CD4-positive, alpha-beta T cell treated with Interleukin-21 for 1 hour (primary cell): ENCODE data around the gene ZRANB1.

ENCODE experiments used
- DNase-seq: peaks from one replicate; pipeline ENCODE4 v3.0.0-alpha.2; 2020

The ZRANB1 gene

DNA sequence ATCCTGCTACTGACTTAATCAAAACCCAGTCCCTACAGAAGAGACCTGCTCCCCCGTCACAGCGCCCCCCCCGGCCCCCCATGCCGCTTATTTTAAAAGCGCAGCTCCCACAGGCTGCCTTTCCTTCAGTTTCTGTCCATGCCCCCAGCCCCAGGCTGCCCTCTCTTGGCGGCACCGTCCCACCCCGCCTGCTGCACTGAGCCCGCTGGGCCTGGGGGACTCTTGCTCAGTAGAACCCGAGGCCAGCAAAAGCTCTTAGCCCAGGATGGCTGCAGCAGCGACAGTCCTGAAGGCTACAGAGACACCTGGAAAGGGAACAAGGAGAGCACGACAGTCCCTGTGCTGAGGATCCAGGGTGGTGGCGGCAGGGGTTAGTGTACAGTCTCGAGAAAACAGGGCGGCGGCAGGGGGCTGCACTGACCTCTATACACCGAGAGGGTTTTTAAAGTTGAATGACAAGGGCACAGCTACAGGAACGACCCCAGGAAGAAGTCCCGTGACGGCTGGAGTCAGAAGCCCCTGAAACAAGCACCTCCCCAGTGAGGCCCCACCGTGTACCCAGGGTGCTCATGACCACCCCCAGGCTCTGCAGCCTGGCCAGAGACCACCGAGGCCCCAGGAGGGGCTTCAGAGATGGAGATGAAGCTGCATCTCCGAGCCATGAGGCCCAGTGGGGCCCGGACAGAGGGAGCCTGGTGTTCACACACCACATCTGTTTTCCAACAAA, 54.4 kb downstream of the ZRANB1 start:
- DNase-seq: no peak

DNA sequence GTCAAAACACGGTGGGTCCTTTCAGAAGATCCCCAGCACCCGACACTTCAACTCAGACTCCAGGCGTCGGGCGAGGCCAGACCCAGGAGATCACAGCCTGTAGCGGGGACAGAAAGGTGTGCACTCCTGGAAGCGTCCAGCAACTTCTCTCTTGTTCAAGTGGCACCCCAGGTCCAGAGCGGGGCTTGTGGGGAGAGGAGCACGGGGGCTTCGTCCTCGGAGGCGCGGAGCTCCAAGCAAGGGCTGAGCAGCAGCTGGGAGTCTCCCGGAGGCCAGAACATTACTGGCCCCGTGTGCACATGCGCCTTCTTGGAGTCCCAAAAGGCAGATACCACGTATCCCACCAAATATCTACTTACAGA, 54.9 kb downstream of the ZRANB1 start:
- no peak for DNase-seq

DNA sequence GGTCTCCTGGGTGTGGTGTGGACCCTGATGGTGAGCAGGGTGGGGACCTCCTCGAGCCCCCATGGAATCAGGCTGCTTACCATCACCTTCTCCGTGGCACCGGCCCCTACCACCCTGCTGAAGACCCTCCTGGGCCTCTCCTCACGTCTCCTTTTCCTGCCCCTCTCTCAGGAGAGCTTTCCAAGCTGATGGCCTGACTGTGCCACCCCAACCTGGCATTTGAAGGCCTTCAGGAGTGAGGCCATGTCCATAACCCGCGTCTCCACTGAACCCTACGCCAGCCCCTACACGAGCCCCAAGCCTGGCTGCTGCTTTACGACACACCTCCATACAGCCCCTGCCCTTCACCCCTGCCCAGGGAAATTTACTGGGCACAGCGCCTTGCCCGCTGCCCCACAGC, 55.4 kb downstream of the ZRANB1 start:
- DNase-seq: no peak

DNA sequence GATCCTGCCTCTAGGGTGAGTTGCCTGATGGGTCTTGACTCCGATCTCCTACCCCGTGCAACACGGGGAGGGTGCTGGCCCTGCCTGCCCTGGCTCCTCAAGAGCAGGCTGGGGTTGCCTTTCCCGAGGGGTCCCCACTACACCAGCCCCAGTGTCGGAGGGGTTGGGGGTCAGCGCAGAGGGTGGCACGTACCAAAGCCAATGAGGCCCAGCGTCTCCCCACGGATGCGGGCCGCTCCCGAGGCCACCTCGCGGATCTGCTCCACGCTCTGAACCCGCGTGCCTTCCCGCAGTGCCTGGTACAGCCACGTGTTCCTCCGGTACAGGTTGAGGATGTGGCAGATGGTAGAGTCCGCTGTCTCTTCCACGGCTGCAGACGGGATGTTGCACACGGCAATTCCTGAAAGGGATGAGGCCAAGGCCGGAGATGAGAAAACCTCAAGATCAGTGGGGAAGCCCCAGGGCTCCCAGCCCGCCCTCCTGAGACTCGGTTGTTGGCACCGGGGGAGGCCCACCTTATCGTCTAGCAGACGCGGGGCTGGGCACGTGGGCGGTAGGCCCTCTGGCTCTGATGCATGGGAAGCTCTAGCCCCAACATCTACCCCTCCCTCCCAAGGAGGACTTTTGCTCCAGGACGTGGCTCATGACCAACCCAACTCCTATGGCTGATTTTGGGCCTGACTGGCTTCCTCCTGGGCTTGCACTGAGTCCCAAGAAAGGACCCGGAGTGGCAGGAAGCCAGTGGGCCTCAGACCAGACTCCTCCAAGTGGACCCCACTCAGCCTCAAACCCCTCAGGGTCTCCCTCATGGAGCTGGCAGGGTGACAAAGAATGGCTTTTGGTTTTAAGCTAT, 56.1 kb downstream of the ZRANB1 start:
- DNase-seq: no peak

DNA sequence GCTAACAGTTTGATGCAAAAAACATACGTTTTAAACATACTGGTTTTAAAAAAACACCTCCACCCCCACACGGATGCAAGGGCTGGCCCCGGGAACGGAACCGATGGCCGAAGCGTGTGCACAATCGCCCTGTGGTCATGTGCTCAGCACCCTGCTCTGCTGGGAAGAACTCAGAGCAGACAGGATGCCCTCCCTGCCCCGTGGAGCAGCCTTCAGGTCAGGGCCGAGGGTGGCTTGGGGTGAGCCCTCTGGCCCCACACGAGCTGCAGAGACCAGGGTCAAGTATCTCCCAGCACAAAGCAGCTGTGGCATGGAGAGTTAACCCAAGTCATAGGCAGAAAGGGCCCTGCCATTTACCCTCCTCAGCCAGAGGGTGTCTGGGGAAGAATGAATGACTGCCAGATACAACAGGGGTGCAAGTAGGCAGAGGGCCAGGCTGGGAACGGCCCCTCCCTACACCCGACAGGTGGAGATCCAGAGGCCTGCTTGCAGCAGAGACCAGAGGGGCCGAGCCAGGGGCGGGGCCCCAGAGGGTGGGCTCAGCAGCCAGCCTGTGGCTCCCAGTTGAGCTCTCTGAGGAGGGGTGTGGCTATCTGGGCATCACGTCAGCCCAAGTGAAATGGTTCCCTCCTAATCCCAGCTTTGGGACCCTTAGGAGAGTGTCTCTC, 56.8 kb downstream of the ZRANB1 start:
- DNase-seq: no peak

DNA sequence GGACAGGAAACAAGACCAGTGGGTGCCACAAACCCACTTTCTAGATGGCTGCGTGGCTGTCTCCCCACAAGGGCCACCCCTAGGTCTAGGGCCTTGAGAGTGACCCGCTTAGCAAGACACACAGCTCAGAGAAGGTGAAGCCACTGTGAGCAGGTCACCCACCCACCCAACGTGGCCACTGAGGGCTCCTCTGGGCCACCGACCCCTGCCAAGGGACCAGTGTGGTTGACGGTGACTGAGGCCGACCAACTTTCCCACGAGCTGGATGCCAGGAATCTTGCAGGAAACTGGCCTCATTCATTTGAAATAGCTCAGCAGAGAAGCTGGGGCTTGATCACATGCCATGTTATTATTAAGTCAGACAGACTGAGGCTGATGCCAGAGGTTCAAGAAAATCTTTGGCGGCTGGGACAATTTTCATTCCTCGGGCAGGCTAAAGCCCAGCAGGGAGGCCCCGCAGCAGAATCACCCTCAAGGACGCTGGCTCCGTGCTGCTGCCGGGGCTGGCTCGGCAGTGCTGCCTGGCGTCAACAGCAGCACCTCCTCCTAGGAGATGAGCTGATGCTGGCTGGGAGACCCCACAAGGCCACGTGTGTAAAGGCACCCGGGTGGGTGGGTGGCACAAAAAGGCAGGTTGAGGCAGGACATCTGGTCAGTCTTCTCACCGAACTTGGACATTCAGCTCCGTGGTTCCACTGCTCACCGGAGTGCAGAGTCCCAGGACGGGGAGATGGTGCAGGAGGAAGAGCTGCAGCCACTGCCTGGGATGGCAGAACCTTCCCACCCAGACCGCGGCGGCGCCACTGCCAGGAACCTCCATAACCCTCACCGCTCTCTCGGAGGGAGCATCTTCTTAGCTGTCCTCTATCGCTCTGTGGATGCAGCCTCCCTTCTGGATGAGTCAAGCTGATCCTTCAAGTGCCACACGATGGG, 57.8 kb downstream of the ZRANB1 start:
- DNase-seq: no peak

DNA sequence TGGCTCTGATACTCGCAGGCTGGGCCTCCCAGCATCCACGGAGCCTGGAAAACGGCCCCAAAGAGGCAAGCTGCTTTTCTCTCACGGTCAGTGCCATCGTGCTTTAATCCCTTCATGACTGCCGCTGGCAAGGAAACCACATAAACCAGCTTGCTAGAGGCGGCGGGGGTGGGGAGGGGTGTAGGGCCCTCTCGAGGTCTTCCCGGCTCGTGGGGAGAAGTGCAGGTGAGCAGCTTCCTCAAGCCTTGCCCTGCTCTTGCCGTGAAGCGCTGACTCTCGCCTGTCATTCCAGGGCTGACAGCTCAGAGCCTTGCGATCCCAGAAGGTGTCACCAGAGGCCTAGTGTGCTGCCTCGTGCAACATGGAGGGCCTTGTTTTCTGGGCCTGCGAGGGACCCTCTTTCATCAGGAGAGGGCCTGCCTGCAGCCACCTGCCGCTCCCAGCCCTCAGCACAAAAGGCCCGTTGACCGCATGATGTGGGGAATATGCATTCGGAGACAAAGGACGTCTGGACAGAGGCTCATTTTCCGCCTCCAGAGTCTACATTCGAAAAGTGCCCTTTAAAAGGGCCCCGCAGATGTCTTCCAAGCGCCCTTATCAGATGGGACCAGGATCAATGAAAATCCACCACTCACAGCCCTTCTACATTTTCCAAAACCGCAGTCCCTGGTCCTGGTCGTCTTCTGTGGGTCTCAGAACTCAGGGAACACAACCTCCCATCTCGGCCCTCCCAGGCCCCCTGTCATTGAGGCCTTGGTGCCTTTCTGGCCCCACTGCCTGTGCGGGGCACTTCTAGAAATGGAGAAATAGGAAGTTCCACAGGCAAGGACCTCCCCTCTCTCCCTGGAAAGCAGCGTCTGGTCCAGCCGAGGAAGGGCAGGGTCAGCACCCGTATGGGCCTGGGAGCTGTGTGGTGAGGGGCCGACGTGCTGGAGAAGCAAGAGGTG, 58.7 kb downstream of the ZRANB1 start:
- DNase-seq: no peak

DNA sequence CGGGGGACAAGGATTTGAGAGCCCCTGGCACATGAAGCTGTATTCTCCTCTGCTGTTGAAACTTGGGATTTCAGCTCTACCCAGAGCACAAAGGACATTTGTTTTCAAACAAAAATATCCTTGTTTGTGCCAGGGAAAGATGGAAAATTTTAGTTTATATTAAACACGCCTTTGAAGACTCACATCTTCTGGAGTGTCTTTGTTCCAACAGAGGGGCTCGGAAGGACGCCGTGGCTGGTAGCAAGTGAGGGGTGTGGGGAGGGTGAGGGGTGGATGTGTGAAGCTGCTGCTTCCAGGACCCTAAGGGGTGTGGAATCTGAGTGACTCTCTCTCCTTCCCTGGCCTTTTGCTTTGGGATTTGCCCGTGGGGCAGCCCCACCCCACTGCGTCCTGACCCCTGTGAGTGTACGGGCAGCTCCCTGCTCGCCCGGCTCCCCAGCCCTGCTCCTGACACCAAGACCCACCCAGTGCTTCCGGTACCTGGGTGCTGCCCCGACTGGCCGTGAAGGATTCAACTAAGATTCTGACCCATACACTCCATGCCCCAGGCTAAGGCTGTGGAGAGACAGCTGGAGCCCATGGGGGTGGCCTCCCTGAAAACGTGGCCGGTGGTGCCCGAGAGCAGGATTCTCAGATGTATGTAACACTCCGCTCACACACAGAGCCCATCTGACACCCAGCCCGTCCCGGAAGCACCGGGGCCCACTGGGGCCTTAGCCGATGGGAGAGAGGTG, 59.6 kb downstream of the ZRANB1 start:
- no peak for DNase-seq

DNA sequence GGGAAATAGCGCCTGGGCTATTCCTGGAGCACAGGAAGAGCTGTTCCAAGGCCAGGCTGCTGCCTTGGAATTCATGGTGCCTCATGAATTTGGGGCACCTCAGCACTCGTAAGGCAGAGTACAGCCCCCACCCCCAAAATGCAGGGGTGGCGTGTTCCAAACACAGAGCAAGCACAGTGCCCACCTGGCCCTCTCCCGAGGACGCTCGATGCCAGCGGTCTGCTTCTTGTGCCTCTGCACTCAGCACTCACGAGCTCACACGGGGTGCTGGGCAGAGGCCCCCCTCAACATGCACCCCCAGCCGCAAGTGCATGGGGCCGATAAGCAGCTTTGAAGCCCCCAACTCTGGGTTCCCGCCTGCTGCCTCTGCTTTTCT, 60.1 kb downstream of the ZRANB1 start:
- DNase-seq: no peak

DNA sequence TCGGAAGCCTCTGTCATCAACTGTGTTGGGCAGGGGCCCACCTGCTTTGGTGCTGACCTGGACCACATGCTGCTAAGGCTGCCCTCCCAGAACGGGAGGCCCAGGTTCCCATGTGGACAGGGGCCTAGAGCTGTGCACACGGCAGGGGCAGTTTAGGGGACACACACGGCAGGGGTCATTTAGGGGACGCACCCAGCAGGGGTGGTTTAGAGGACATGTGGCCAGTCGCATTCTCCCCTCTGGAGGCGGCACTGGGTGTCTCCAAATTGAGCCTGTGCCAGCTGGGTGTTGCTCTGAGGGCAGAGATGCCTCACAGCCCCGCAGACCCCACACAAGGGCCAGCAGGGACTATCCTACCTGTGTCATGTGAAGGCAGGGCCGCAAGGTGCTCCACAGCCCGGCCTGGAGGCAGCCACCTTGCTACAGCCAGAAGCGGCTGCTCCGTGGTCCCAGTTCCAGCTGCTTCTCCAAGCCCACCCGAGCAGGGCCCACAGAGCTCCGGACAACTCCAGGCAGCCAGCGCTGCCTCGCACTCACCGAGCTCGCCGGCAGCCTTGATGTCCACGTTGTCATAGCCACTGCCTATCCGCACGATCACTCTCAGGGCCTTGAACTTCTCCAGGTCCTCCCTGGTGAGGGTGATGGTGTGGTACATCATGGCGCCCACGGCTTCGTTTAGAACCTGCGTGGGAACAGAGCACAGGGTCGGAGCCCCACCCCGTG, 60.7 kb downstream of the ZRANB1 start:
- no peak for DNase-seq

DNA sequence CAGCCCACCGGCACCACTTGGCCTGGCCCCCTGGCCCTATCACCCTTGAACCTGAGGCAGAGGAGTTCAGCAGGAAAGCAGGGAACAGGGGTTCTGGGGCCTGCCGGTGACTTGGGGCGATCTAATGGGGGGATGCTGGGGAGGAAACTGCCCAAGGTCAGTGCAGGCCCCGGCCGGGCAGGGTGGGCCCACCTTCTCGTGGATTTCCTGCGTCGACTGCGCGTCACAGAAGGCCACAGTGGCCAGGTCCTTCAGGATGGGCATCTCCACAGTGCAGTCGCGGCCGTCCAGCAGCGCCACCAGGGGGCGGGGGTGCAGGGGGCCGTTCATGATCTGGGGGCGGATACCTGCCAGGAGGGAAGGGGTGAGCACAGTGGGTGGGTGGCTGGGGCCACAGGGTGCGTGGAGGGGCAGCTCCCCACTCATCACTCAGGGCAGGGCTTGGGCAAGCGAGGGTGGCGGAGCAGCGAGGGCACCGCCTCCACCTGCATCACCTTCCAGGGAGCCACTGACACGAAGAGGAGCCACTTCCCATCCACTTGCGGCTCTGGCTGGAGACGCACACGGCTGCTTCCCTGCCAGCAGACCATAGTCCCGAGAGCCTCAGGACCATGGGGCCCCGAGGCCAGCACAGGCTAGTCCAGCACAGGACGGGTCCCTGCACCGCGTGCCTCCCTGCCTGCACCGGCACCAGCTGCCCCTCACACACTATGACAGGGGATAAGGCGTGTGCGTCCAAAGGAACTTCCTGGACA, 61.4 kb downstream of the ZRANB1 start:
- DNase-seq: no peak

DNA sequence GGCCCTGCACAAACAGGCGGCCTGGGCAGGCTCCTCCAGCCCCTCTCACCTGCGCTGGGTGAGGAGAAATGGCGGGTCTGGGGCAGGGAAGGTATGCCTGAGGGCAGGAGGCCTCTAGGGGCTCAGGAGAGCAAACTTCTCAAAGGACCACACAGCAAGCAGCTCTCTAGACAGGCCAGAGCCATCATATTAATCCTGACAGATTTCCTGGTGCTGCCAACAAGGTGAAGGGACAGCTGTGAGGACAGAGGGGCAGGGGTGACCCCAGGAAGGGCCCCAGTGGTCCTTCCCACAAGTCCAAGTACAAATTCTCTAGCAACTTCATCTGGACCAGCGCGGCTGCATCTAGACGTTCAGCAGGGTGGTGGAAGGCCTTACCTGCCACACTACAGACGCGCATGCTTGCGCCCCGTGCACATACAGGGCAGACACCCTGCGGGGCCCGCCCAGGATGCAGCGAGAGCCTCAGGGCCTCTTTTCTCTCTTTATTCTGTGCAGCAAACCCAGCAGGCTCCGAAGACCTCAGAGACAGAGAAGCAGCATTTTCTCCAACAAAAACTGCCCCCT, 62.1 kb downstream of the ZRANB1 start:
- DNase-seq: no peak

DNA sequence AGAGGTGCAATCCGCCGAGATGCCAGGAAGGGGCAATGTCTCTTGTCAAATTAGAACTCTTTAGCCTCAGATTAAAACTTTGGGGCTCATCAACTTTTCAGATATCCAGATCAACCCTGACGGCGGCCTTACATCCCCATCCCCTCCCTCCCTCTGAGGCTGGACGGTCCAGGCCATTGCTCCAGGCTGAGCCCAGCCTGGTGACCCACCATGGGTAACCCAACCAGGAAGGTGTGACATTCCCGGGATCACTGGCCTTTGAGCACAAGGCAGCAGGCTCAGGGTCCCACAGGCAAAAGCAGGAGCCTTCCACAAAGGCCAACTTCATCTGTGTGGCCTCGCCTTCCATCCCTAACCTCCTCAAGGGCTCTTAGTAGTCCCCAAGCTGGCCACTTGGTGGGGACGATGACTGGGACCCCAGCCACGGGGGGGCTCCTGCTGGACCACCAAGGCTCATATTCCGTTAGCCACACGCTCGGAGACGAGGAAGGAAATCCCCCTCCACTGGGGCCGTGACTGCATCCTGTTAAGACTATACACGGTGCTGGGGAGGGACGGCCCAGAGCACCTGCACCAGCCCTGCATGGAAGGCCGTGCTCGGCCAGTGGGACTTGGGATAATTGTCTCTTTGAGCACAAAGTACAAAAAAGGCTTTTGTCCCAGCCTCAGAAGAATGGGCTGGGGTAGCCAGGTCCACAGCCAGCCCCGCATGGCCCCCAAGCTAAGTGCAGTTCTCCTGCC, 62.8 kb downstream of the ZRANB1 start:
- DNase-seq: no peak

DNA sequence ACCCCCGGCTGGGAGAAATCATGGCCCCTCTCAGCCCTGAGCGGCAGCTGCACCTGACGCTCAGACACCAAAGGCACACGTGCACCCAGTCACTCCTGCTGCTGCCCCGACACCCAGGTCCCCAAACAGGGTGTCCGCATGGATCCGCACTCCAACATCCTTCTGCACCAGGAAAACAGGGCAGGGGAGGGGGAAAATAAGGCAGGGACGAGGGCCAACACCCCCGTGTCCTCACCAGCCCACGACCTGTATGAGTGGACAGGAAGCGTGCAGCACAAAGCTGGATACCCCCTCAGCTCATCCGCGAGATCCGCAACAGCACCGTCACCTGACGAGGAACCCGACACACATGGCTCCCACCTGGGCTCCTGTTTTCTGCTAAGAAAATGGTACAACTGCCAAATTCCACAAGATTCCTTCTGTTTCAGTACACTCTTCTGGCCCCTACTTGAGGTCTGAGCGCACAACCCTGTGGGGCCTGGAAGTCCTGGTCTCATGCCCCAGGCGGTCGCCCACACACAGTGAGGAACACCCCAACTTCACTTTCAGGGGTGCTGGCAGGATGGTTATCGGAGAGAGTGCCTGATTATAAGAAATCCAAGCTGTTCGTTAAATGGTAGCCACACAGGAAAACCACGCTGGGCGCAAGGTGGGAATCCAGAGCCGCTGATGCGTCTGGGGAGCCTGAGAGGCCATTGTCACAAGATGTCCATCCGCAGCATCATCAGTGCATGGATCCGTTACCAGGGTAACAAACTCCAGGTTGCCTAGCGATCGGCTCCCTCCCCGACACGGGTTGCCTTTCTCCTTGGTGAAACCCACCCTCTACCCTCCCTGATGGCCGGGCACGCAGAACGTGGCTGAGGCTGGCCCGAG, 63.6 kb downstream of the ZRANB1 start:
- DNase-seq: no peak

DNA sequence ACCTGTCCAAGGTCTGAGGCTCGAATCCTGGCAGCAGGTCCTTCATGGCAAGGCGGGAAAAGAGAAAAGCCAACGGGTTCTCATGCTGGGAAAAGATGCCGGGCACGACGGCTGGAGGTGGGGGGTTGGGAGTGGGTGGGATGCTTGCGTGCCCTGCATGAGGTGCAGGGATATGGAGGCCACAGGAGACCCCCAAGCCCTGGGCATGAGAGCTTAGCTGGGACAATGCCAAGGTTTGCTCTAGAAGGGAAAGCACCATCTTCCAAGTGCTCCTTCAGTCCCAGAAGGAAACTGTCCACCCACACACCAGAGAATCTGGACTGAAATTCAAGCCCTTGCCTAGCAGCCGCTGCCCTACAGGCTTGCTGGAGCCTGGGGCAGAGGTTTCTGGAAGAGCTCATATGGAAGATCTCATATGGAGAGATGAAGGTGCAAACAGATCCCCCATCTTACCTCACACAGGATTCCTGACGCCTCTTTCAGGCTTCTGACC, 64.3 kb downstream of the ZRANB1 start:
- no peak for DNase-seq

DNA sequence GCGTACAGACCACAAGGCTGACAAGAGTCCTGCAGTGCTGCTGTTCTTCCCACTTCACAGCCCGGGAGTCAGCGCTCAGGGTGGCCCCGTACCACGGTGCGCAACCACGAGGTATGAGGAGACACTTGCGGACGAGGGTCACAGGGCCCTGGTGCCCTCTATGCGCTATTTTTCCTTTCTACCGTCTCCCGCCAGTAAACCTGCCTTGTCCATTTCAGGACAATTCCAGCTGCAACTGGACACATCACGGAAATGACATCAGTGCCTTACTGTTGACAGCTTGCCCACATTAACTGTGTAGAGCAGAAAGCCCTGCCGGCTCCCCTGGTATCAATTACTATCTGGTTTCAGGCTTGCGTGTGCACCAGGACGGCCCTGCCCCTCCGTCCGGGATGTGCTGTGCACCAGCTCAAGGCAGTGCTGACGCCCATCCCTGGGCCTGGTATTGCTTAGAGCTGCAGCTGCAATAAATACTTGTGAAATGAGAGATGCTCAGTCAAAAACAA, 65.1 kb downstream of the ZRANB1 start:
- DNase-seq: no peak

DNA sequence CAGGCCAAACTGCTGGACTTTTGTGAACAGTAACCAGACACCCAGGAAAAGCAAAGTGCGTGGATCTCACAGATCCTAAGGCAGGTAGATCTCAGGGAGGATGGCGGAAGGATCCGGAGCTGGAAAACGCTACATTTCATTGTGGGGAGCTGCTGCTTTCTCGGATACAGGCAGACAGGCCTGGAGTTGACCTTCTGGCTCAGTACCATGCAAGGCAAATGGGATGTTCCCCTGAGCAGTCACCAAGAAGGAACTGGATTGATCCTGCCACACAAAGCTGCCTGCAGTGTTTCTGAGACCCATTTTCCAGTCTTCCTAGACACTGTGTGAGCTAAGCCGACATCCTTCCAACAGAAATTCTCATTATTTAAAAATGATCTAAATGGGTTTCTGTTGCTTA, 65.5 kb downstream of the ZRANB1 start:
- DNase-seq: no peak
